ENCODE data around the gene RPRD1A.
"Not testable (repeated sequence)": the region's sequence is repeated elsewhere in the genome, so short reads cannot be mapped to it uniquely, and the experiment has no call there.

The RPRD1A gene

GRCh38 chr18:36077764-36078163, 10.4 kb upstream of the RPRD1A start:
- DNase-seq = not testable (repeated sequence)

GRCh38 chr18:36075862-36076587, 8.7 kb upstream of the RPRD1A start:
- no peak for DNase-seq

GRCh38 chr18:36074435-36074834, 7.1 kb upstream of the RPRD1A start:
- DNase-seq = no peak

GRCh38 chr18:36073676-36074075, 6.3 kb upstream of the RPRD1A start:
- DNase-seq = no peak

GRCh38 chr18:36072406-36072805, 5.0 kb upstream of the RPRD1A start:
- not testable (repeated sequence) for DNase-seq

GRCh38 chr18:36066686-36067054, 689 bp downstream of the RPRD1A start:
- peak in 1 of 2 donors; percentile 7 for DNase-seq

GRCh38 chr18:36066001-36066400, 1.4 kb downstream of the RPRD1A start:
- DNase-seq = no peak

- DNase-seq = not testable (repeated sequence)
These were observed 2.6 kb downstream of the RPRD1A start for GRCh38 chr18:36064809-36065079.

- peak in 1 of 2 donors; percentile 1 for DNase-seq
These were observed 3.1 kb downstream of the RPRD1A start for GRCh38 chr18:36064027-36064808.

- DNase-seq = no peak
These were observed 8.7 kb downstream of the RPRD1A start for GRCh38 chr18:36058674-36059073.

GRCh38 chr18:36051760-36052159, 15.6 kb downstream of the RPRD1A start:
- DNase-seq = no peak

GRCh38 chr18:36050479-36050878, 16.9 kb downstream of the RPRD1A start:
- no peak for DNase-seq

- no peak for DNase-seq
These were observed 19.8 kb downstream of the RPRD1A start for GRCh38 chr18:36047521-36047920.

- DNase-seq = no peak
These were observed 20.5 kb downstream of the RPRD1A start for GRCh38 chr18:36046898-36047297.

GRCh38 chr18:36045241-36045991, 21.9 kb downstream of the RPRD1A start:
- DNase-seq = no peak

- DNase-seq = no peak
These were observed 24.2 kb downstream of the RPRD1A start for GRCh38 chr18:36043153-36043552.

GRCh38 chr18:36041146-36041545, 26.2 kb downstream of the RPRD1A start:
- no peak for DNase-seq

GRCh38 chr18:36038102-36038663, 29.2 kb downstream of the RPRD1A start:
- DNase-seq = no peak

- DNase-seq = no peak
These were observed 32.1 kb downstream of the RPRD1A start for GRCh38 chr18:36035253-36035652.

- no peak for DNase-seq
These were observed 33.0 kb downstream of the RPRD1A start for GRCh38 chr18:36034299-36034895.

GRCh38 chr18:36031903-36032302, 35.5 kb downstream of the RPRD1A start:
- DNase-seq = no peak

GRCh38 chr18:36031407-36031806, 36.0 kb downstream of the RPRD1A start:
- no peak for DNase-seq

GRCh38 chr18:36028859-36029258, 38.5 kb downstream of the RPRD1A start:
- no peak for DNase-seq

Measured in CD4-positive, alpha-beta T cell treated with Interferon alpha-2 for 1 hour (primary cell).